PC-9 (cell line): Measurements from ENCODE around the gene DDR2. TPM values are rescaled to one million over a fixed set of nuclear protein-coding genes. Genes with fewer than 3 reads are reported as not detected.
A peak's percentile ranks its signal among the peaks of the same experiment; 100 is the strongest.

Experiments
- BruUV-seq: library from RNA; stranded (reverse); fragments of 400-500 nt; replicated peaks from 2 replicates; lab custom pipeline; 2021; lab: Mats Ljungman, UMichigan
- CTCF ChIA-PET: fragments of 300-600 bp; sonication (Branson Sonifier 250); formaldehyde crosslinking; loops from one replicate; lab custom pipeline; 2022; ENCODE audit warnings: antibody characterized with exemption; lab: Charles Lee
- POLR2A ChIA-PET: fragments of 300-600 bp; sonication (Branson Sonifier 250); formaldehyde crosslinking; loops from one replicate; lab custom pipeline; 2022; ENCODE audit warnings: antibody characterized with exemption; ENCODE audit not compliant: unreplicated experiment; lab: Charles Lee
- DNase-seq, 2 experiments: peaks; one replicate each; pipeline versions ENCODE4 v3.0.0 to v3.0.0-alpha.2; 2015 to 2022; ENCODE audit warnings: mixed read lengths in 1 of 2
- H2AFZ ChIP-seq: fragments of 200-600 bp; sonication (generic); 2 replicates; pipeline ENCODE4 v1.8.1; 2017; ENCODE audit warnings: antibody characterized with exemption
- H3F3A ChIP-seq: fragments of 200-600 bp; sonication (generic); 2 replicates; pipeline ENCODE4 v1.8.1; 2017; ENCODE audit warnings: antibody characterized with exemption, mild to moderate bottlenecking, low read depth; ENCODE audit not compliant: insufficient read depth
- H3K27ac ChIP-seq: fragments of 200-600 bp; sonication (generic); 2 replicates; pipeline ENCODE4 v1.6.1; 2016; ENCODE audit warnings: mixed run types
- H3K27me3 ChIP-seq: fragments of 200-600 bp; sonication (generic); 2 replicates; pipeline ENCODE4 v1.6.1; 2016; ENCODE audit warnings: low read depth, mixed run types; ENCODE audit not compliant: insufficient read depth
- H3K36me3 ChIP-seq: fragments of 200-600 bp; sonication (generic); 2 replicates; pipeline ENCODE4 v1.6.1; 2016; ENCODE audit warnings: low read depth, mixed run types
- H3K4me1 ChIP-seq: fragments of 200-600 bp; sonication (generic); replicated peaks from 2 replicates; pipeline ENCODE4 v1.6.1; 2016; ENCODE audit warnings: mixed run types; ENCODE audit not compliant: insufficient read depth
- H3K4me2 ChIP-seq: fragments of 200-600 bp; sonication (generic); 2 replicates; pipeline ENCODE4 v1.6.1; 2017; ENCODE audit warnings: mixed run types
- H3K4me3 ChIP-seq: fragments of 200-600 bp; sonication (generic); 2 replicates; pipeline ENCODE4 v1.6.1; 2016; ENCODE audit warnings: mixed run types
- H3K79me2 ChIP-seq: fragments of 200-600 bp; sonication (generic); 2 replicates; pipeline ENCODE4 v1.6.1; 2017; ENCODE audit warnings: low read depth, mixed run types
- H3K9me2 ChIP-seq: fragments of 200-600 bp; sonication (generic); 2 replicates; pipeline ENCODE4 v1.8.1; 2017; ENCODE audit warnings: mild to moderate bottlenecking; ENCODE audit not compliant: insufficient read depth
- H3K9me3 ChIP-seq: fragments of 200-600 bp; sonication (generic); 2 replicates; pipeline ENCODE4 v1.8.1; 2016; ENCODE audit warnings: low read depth; ENCODE audit not compliant: insufficient read depth
- H4K20me1 ChIP-seq: fragments of 200-600 bp; sonication (generic); 2 replicates; pipeline ENCODE4 v1.8.1; 2017; ENCODE audit not compliant: insufficient read depth
- EZH2 ChIP-seq: fragments of 200-600 bp; sonication (generic); IDR thresholded peaks from 2 replicates; pipeline ENCODE4 v1.8.0; 2017; ENCODE audit warnings: antibody characterized with exemption, low read depth
- intact Hi-C: fragments of 100-400 bp; cut with micrococcal nuclease; formaldehyde crosslinking; loops from one replicate; pipeline ENCODE4 v1.10.0; 2022; ENCODE audit not compliant: unreplicated experiment
- total RNA-seq: library from RNA; stranded (reverse); gene quantifications from 2 replicates; pipeline ENCODE4 v1.2.3, GENCODE V29; 2021
- TF ChIP-seq, protein P1 (sequence below): fragments of 200-600 bp; sonication (generic); conservative IDR thresholded peaks from 2 replicates; pipeline ENCODE4 v1.6.1; 2017; ENCODE audit warnings: mixed run types, antibody characterized with exemption, mild to moderate bottlenecking, moderate library complexity

The DDR2 gene
- total RNA-seq, 1 experiment from 2014 or later = 0.35 TPM

DNA sequence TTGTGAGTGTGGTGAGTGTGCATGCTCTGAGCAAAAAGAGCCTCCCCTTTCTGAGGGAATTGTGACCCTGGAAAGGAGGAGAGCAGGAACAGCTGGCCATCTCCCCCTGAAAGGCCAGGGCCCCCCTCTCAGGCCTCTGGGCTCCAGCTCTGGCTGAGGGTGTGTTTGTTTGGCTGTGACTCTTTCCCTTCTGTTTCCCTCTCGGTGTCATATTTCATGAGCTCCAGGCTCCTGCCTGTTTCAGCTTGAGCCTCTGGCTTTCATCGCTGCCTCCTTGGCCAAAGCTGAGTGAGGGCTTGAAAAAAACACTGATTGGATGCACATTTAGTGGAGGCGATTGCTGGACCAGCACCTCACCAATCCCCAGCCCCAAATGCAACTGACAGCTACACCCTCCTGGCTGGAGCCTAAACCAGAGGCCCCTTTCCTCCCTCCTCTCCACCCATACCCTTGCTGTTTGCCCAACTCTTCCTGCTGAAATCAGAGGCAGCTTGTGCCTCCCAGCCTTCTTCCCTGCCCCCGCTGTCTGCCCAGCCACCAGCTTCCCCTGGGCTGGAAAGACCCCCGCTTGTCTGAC is 64.1 kb downstream of the DDR2 start:
- H3K27ac ChIP-seq = peak overlapping the region; percentile 50
- CTCF ChIA-PET = no interaction called here
- peak overlapping the region; percentile 42; the same call in 1 of the 2 replicates for H2AFZ ChIP-seq
- H3K9me3 ChIP-seq = no peaks in the 10 kb centered on the region
- intact Hi-C loops = loop anchor here (2.0 kb wide), 1 partner anchor 18 kb away; no protein-coding TSS in a partner anchor
- peak; percentile 65 to 81 for DNase-seq
- no peaks in the 10 kb centered on the region for H3K27me3 ChIP-seq
- no TSS peak for BruUV-seq
- H3K4me3 ChIP-seq = peak overlapping the region; percentile 34; the same call in 1 of the 2 replicates
- no peaks in the 10 kb centered on the region for H3K9me2 ChIP-seq
- no peaks in the 10 kb centered on the region for H3K79me2 ChIP-seq
- H3K36me3 ChIP-seq = no peaks in the 10 kb centered on the region
- no peak for TF ChIP-seq EZH2
- TF ChIP-seq, protein P1, sequence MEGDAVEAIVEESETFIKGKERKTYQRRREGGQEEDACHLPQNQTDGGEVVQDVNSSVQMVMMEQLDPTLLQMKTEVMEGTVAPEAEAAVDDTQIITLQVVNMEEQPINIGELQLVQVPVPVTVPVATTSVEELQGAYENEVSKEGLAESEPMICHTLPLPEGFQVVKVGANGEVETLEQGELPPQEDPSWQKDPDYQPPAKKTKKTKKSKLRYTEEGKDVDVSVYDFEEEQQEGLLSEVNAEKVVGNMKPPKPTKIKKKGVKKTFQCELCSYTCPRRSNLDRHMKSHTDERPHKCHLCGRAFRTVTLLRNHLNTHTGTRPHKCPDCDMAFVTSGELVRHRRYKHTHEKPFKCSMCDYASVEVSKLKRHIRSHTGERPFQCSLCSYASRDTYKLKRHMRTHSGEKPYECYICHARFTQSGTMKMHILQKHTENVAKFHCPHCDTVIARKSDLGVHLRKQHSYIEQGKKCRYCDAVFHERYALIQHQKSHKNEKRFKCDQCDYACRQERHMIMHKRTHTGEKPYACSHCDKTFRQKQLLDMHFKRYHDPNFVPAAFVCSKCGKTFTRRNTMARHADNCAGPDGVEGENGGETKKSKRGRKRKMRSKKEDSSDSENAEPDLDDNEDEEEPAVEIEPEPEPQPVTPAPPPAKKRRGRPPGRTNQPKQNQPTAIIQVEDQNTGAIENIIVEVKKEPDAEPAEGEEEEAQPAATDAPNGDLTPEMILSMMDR = no peak
- peaks cover 8% of the 10 kb centered on the region; the same call in 1 of the 2 replicates for H3F3A ChIP-seq
- POLR2A ChIA-PET = interaction anchor here (0.6 to 0.9 kb wide), 3 partner anchors 31 to 472 kb away, joined by 3 to 11 read pairs (median 6); partner anchors contain the start of gene HSD17B7
- peaks cover 31% of the 10 kb centered on the region for H3K4me1 ChIP-seq
- no peaks in the 10 kb centered on the region for H4K20me1 ChIP-seq
- H3K4me2 ChIP-seq = peak overlapping the region; percentile 74

DNA sequence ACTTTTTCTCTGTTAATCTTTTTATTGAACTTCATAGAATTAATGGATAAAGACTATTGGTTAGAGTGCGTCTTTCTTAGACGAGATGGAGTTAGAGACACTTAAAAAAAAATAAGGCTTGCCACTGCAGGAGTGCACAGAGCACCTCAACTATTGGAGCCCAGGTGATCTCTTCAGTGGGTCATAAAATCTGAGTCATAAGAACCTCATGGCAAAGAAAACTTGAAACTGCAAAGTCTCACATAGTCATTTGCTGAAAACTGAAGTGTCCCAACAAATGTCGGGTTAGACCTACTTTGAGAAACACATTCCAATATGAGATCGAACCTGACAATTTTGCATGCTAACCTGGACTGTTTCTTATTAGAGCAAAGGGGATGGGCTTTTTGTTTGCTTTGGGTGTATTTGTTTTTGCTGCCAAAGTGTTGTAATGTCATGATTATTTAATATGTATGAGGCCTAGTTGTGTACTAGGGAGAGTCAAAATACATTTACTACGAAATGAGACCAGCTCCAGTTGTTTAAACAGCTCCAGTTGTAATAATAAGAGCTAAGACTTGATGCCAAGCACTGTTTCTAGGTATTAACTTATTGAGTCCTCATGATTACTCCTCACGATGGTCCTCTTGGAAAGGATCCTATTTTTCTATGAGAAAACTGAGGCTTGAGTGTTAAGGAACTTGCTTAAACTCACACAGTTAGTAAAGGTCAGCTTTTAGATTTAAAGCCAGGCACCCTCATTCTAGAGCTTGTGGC is 65.1 kb downstream of the DDR2 start:
- Histone ChIP-seq H3K4me2 (peak overlapping the region; percentile 74), H2AFZ (no peak overlapping the region), H3F3A (peaks cover 6% of the 10 kb centered on the region; the same call in 1 of the 2 replicates), H4K20me1 (no peaks in the 10 kb centered on the region), H3K4me1 (peaks cover 31% of the 10 kb centered on the region), H3K4me3 (no peak overlapping the region), H3K27ac (peak overlapping the region; percentile 50), H3K27me3 (no peaks in the 10 kb centered on the region), H3K9me3 (no peaks in the 10 kb centered on the region), H3K36me3 (no peaks in the 10 kb centered on the region), H3K79me2 (no peaks in the 10 kb centered on the region), H3K9me2 (no peaks in the 10 kb centered on the region)
- intact Hi-C loops = loop anchor here (2.0 kb wide), 1 partner anchor 19 kb away; no protein-coding TSS in a partner anchor
- TF ChIP-seq, protein P1 = no peak
- TF ChIP-seq EZH2 = no peak
- BruUV-seq = no TSS peak
- ChIA-PET CTCF (no interaction called here), POLR2A (interaction anchor here (0.6 to 0.7 kb wide), 3 partner anchors 24 to 908 kb away, joined by 3 read pairs; no protein-coding TSS in a partner anchor)
- no peak for DNase-seq

DNA sequence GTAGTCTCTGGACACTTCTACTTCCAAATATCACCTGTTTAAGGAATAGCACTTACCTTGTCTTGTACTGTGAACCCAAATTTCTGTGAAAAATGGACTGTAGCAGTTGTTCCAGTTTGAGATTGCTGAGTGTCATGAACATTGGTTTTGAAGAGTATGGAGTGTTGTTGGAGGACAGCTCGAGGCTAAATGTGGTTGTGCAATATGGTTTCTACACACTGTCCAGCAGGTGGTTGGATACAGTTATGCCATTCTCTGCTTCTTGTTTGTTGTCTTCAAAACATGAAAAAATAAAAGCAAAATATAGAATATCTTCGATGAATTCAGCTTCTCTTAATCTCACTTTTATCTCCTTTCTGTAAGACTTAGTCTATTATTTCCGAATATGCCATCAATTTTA is 67.1 kb downstream of the DDR2 start:
- intact Hi-C loops = no loop called here
- CTCF ChIA-PET = no interaction called here
- no peaks in the 10 kb centered on the region for H4K20me1 ChIP-seq

More for the DNA sequence above, 67.1 kb downstream of the DDR2 start:
- H2AFZ ChIP-seq = no peak overlapping the region
- no peak overlapping the region for H3K27ac ChIP-seq
- no peaks in the 10 kb centered on the region for H3K79me2 ChIP-seq
- no peaks in the 10 kb centered on the region for H3K36me3 ChIP-seq
- no peaks in the 10 kb centered on the region for H3K9me3 ChIP-seq
- H3K9me2 ChIP-seq = no peaks in the 10 kb centered on the region
- H3K4me2 ChIP-seq = no peak overlapping the region
- POLR2A ChIA-PET = no interaction called here
- DNase-seq = no peak
- H3K27me3 ChIP-seq = no peaks in the 10 kb centered on the region
- no peak overlapping the region for H3K4me3 ChIP-seq
- H3F3A ChIP-seq = peaks cover 6% of the 10 kb centered on the region; the same call in 1 of the 2 replicates
- no peak for TF ChIP-seq EZH2
- TF ChIP-seq, protein P1 = no peak
- peaks cover 31% of the 10 kb centered on the region for H3K4me1 ChIP-seq
- no TSS peak for BruUV-seq
